Measurements from ENCODE around the gene MB21D2.

MB21D2 gene

DNA sequence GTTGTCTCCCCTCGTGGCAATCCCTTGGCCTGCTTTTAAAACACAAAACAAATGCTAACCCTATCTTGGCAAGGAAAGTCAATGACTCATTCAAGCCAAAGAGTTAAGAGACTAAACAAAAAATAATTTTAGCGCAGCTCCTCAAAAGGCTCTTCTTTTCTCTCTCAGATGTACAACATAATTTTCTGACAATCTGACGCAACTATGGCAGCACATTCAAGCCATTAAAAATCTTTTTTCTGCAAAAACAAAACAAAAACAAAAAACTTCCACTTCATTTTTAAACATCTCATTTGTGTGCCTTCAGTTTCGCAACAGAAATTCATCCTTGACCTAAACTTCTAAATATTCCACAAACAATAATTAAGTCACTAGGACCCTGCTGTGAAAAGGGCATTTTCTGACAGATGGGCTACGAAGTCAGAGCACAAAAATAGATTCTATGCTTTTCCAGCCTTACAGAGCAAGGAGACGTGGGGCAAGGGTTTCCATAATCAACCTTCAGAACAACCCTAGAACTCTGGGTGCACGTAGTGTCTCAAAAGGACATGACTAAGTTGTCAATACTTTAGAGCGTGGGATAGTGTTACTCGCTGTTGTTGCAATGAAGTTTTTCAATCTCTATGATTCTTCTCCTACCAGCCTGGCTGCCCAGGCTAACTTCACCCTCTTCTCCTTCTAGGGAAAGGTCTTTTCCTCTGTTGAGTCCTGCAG, 84.3 kb downstream of the MB21D2 start:
- DNase-seq (ENCODE audit: low read depth), result no peak

DNA sequence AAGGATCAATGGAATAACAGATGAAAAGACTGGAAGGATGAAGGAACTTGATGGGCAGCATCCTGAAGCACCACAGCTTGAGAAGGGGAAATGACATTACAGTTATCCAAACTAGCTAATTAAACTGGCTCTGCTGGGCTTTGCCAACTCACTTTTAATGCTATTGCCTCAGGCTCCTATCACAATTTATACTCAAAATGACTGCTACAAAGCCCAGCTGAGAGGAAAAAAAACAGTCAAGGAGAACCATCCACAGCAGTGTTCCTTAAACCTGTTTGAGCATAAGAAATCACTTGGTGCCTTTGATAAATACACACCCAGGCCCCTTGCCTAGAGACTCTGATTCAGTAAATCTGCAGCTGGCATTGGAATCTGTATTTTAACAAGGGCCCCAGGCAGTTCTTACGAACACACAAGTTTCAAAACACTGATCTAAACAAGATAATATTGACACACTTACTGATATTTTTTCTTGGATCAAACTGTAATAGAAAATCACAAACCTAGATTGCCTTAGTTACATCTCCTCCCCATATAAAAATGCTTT, 85.8 kb downstream of the MB21D2 start:
- DNase-seq (ENCODE audit: low read depth), result no peak

DNA sequence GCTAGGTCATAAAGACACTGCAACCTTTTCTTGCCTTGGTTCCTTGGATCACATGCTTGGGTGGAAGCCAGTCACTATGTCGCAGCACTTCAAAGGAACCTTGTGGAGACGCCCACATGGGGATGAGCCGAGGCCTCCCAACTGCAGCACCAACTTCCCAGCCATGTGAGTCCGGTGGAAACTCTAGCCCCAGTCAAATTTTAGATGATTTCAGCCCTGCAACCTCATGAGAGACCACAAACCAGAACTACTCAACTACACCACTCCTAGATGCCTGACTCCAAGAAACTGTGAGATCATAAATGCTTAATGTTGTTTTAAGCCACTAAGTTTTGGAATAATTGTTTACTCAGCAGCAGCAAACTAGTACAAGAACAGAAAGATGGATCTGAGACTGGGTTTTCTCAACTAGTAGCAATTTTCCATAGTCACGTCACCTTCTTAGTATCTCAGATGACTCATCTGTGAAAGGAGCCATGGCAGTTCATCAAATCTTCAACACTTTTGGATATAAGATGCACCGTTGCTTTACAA, 86.5 kb downstream of the MB21D2 start:
- no peak for DNase-seq (ENCODE audit: low read depth)

DNA sequence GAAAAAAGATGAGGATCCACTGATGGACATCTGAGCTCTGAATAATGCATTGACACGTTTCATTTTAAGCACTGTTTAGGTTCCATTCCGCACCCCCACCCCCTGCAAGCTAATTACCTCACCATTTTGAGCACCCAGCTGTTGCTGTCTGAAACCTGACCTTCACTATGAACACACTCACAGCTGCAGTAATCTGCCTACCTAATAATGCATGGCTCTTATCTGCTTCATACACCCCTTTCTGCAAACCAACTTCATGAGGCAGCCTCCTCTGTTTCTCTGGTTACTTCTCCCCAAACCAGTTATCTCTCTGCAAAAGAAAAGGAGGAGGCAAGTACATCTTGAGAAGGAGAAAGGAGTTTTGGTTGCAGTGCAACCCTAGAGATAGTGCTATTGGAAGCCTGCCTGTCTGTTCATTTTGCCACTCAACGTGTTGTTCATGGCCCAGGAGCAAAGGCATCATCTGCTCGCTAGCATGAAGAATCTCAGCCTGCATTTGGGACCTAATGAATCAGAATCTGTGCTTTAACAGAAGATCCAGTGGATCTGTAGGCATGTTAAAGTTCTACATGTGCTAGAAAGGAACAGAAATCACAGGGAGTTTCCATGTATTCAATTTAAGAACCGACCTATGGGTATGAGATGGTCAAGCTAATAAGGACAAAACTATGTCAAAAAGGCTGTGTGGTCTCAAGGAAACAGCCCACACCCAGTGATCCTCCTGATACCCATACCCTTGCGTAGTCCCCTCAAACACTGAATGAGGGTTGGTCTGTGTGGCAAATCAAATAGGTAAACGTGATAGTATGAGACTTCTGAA, 87.2 kb downstream of the MB21D2 start:
- DNase-seq (ENCODE audit: low read depth), result no peak

DNA sequence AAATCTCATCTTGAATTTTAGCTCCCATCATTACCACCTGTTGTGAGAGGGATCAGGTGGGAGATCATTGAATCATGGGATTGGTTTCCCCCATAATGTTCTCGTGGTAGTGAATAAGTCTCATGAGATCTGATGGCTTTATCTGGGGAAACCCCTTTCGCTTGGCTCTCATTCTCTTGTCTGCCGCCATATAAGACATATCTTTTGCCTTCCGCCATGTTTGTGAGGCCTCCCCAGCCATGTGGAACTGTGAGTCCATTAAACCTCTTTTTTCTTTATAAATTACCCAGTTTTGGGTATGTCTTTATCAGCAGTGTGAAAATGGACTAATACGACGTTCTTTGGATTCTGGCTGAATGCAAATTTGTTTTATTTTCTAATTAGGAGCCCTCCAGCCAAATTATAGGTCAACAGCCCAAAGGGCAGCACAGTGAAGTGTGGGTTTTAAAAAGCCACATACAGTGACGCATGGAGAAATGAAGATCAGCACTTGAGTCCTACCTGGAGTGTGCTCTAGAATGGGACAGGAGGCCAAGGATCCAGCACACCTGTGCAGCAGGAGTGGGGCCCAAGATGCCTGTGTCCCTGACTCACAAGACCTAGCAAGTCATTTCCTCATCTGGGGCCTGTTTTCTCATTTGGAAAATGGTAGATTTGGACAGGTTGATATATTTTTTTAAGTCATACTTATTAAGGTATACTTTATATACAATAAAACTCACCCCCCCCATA, 89.6 kb downstream of the MB21D2 start:
- DNase-seq (ENCODE audit: low read depth), result no peak

DNA sequence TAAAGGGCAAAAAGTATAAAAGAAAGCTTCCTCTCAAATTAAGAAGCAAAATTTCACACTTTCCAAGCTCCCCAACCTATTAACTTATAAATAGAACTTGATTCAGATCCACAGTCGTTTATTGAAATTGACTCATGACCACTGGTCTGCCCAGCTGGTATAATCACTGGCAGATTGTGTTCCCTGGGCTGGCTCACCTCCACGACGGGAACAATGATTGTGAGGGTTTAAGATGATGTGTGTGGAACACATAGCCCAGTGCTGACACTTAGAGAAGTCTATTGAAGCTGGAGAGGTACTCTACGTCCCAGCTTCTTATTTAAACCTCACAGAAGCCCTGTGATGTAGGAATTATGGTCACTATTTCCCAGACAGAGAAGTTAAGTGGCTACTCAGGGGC, 90.4 kb downstream of the MB21D2 start:
- DNase-seq (ENCODE audit: low read depth), result no peak

DNA sequence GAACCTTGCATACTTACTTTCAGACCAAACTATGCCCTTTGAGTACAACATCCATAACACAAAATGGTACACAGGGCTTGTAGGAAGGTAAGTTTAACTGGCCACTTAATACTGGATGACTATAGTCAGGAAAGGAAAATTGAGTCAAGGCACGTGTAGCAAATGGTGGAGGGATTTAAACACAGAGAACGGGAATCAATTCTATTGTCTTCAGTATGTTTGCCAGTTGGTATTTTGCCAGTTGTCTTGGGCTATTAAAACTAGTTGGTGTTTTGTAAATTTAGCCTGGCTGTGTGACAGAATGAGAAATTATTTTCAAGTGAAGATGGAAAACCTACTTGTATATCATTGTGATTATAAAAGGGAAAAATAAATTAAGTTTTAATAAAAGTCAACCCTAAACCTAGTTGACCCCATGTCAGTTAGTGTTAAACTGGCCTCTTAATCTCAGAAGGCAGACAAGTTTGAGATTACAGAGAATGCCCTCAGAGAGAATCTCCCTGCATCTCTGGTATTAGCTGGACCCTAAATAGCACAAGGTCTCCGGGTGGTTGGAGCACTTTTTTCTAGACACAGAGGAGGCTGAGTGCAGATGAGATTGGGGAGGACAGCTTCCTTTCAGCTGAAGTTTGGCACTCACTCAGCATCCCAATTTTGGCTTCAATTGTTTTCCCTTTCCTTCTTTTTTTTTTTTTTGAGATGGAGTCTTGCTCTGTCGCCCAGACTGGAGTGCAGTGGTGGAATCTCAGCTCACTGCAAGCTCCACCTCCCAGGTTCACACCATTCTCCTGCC, 91.2 kb downstream of the MB21D2 start:
- no peak for DNase-seq (ENCODE audit: low read depth)

DNA sequence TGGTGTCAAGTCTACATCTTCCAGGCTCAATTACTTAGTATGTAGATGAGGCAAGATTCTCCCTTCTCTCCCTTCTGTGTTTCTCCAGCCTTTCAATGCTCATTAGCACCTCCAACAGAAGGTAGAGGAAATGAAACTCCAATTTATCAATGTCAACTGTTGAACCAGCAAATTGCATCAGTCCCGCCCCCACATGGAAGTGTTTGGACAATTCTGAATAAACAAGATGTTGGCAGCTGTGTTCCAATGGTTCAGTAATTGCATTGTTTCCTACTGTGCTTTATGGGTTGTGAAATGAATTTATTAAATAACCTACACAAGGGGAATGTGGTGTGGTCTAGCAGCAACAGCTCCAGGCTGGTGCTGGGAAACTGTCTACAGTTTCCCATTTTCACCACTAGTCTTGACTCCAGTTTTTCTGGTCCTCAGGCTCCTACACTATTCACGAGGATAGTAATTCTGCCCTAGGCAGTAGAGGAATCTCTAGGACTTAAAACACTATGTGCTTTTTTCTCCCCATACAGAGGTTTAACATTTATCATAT, 91.9 kb downstream of the MB21D2 start:
- no peak for DNase-seq (ENCODE audit: low read depth)

DNA sequence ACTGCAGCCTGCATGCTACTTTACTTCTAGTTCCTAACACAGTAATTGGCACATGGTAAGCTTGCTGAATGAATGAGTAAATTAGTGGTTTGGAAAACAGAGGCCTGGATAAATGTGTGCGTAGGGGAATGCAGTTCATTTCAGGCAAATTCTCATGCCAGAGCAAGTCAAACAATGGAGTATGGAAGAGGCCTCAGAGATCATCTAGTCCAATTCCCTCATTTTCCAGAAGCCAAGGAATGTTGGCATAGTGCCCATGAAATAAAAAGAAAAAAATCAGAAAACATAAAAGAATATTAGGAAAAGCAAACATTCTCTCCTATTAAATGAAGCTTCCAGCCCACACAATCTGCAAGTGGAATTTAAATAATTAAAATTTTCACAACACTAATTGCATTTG, 92.4 kb downstream of the MB21D2 start:
- DNase-seq (ENCODE audit: low read depth), result no peak

DNA sequence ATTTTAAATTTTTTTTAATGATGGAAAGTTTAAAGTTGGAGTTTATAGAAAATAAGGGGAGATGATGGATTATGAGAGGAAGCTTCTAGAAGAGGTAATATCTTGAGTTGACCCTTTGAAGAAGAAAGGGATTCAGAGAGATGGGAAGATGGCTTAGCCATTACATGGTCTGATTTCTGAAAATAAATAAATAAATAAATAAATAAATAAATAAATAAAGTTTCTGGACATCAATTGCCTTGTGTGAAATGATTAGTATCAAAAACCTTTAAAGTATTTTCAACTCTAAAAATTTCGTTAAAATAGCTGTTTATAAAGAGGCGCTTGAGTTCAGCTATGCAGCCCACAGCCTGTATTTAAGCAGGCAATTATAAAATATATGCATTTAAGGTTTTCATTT, 93.3 kb downstream of the MB21D2 start:
- DNase-seq (ENCODE audit: low read depth), result no peak

DNA sequence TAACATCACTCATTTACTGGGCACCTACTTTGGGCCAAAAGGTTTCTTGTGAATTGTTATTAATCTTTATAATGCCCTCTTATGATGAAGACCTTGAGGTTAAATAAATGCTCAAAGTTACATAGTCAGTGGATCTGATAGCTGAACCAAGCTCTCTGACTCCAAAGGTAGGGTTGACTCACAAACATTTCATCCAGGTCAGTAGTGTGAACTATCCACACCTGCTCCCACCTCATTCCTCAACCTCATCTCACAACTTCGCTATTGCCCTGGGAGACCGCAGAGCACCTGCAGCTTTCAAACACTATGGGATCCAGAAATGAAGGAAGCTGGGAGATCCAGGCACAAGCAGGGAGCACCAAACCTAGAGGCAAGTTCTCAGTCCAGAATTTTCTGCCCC, 96.5 kb downstream of the MB21D2 start:
- no peak for DNase-seq (ENCODE audit: low read depth)

DNA sequence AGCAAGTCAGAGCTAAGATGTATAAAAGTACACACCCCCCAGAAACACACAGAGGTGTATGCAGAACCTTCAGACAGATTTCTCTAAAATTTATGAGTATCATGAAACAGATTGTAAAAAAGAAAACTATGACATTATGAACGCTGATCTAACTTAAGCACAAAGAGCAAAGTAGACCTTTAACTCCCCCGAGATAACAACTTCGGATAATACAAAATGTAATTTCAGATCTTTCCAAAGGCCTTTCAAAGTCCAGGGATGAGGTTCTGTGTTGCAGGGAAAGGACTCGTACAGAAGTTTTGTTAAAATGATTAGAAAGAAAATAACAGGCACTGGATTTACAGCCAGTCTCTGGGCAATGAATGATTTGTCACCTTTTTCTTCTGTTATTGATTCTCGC, 97.5 kb downstream of the MB21D2 start:
- no peak for DNase-seq (ENCODE audit: low read depth)

DNA sequence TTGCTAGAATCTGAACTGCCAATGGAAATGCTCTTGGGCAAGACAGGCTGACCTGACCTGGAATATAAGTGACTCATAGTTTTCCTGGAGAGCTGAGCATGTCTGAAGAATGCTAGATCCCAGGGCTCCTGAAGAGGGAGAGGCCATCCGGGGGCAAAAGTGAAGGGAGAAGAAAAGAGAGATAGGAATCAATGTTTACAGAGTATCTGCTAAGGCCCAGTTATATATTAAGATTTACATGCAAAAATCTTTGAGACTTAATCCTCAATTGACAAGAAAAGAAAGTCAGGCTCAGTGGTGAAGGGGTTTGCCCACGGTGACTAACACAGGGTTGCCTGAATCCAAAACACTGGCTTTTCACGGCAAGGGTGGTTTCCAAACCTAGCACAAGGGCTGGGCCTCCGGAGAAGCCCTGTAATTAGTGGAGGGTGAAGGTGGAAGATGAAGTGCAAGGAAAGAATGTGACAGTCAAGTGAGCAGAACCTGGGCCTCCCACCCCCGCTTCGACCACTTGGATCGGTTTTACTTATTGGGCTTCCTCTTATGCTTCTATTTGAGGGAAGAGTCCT, 98.6 kb downstream of the MB21D2 start:
- DNase-seq (ENCODE audit: low read depth), result no peak

DNA sequence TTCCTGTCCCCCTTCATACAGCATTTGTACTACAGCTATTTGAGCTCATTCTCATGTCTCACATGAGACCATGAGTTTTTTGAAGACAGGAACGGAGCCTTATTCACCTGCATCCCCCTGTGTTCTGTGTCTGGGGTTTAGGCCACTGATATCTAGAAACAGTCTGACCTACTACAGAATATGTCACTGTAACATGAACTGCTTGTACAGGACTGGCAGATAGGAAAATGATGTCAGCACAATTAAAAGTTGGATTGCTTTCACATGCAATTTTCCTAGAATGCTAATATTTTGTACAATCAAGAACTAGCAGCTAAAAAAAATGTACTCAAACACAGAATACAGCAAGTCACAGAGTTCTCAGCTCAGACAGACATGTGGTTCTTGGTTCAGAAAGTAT, 99.5 kb downstream of the MB21D2 start:
- no peak for DNase-seq (ENCODE audit: low read depth)

DNA sequence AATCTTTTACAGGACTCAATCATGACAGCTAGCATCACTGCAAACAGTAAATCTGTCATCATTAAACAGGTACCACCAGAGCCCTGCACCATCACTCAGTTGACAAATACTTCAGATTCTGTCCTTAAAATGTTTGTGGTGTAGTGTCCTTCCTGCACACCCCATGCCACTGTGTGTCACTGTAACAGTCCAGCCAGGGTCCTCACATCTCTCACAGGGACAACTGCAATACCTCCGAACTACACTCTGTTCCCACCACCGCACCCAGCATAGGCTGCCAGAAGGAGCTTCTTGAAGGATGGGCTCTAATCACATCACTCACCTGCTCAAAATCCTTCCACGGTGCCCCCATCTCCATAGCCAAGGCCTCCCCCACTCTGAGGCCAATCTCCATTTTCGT, 100.2 kb downstream of the MB21D2 start:
- no peak for DNase-seq (ENCODE audit: low read depth)

DNA sequence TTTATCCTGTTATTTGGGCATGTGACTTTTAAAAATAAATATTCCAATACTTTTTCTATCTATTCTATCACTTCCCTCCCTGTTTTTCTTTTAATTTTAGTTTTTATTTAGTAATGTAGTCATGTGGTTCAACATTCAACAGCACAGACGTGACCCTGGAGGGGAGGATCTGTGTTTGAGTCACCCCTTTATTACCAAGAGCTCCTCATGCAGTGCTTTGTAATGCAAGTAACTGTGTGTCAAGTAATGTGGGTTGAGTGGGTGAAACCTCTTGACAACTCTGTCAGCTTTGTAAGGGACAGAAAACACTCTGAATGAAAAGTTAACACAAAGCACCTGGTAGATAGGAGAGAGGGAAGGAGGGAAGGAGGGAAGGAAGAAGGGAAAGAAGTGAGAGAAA, 100.6 kb downstream of the MB21D2 start:
- no peak for DNase-seq (ENCODE audit: low read depth)

DNA sequence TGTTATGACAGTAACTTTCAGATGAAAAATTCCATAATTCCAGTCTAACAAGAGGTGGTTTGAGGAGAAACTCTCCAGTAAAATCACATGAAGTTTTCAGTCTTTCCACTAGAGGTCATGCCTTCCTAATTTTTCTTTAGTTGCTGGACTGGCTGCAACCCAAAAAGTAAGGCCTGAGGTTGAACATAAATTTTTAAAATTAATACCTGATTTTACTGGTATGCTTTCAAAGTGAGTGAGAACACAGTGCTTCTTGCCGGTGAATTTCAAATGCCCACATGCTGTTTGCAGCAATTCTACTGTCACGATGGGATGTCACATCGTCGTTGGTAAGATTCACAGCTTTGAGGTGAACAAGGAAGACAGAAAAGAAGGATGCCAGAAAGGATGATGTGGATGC, 101.3 kb downstream of the MB21D2 start:
- DNase-seq (ENCODE audit: low read depth), result no peak

DNA sequence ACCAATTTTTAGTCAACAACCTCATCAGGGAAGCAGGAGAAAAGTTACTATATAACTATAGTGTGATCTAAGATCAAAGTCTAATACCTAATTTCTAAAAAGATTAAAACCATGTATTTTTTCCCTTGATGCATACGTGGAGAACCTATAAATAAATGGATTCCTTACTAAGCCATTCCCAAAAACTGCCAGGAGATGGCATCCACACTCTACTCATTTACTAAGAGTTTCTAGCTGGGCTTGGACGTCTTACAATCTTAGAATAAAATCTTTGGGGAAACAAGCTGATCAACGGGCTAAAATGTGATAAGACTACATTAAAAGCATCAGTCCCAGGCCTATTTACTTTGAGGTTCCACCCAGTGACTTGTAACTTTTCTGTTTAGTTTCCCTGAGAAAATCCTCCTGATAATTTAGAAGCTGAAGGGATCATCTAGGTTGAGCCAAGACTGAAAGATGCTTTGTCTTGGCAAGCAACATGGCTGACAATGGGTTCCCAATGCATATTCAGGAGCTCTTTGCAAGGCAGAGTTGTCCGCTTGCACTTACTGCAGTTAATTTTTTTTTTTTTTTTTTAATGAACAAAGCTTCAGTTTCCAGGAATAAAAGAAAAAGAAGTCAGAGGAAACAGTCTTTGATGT, 104.8 kb downstream of the MB21D2 start:
- no peak for DNase-seq (ENCODE audit: low read depth)

DNA sequence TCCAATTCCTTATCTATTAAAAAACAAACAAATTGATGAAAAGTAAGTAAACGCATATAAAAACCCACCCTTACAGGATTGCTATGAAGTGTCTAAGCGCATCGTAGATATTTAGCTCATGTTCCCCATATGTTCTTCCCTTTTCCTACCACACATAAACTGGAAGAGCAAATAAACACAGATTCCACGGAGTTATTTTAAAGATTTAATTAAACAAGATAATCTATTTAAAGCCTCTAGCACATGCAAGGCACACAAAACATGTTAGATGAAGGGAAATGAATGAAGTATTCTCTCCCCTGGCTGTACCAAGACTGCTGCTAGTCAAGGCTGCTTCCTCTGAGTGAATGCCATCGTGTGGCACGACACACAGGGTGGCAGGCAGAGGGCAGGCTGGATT, 111.9 kb downstream of the MB21D2 start:
- no peak for DNase-seq (ENCODE audit: low read depth)

DNA sequence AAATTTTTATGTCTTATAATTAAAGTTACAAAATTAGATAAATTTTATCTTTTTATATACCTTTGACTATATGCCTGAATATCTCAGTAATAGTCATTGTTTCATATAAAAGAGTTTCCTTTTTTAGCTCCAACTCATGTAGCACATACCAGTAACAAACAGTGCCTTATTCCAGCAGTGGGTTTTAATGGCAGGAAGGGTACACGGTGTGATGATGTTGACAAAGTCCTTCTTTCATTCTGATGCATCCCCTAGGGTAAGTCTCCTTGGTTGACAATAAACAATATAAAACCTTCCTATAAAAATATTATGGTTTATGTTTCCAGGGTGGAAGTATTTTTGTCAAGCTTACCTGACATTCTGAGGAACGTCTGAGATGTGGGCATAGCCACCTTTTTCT, 113.2 kb downstream of the MB21D2 start:
- DNase-seq (ENCODE audit: low read depth), result no peak

Measured in T follicular helper cell (primary cell).